Calu3 (cell line): ENCODE measurements around the gene TENM3. TPM values are rescaled to one million over a fixed set of nuclear protein-coding genes. Genes with fewer than 3 reads are reported as not detected.

Experiments
- BruUV-seq: library from RNA; stranded (reverse); fragments of 400-500 nt; replicated peaks from 2 replicates; lab custom pipeline; 2021; lab: Mats Ljungman, UMichigan
- CTCF ChIA-PET: fragments of 300-600 bp; sonication (Branson Sonifier 250); formaldehyde crosslinking; loops from one replicate; lab custom pipeline; 2022; ENCODE audit warnings: antibody characterized with exemption; lab: Charles Lee
- DNase-seq: peaks from one replicate; pipeline ENCODE4 v3.0.0; 2022
- H3K27ac Mint-ChIP-seq: one replicate; pipeline ENCODE4 v1.8.0; 2022; ENCODE audit warnings: mixed read lengths; ENCODE audit not compliant: unreplicated experiment
- H3K27me3 Mint-ChIP-seq: one replicate; pipeline ENCODE4 v1.8.0; 2022; ENCODE audit warnings: mixed read lengths; ENCODE audit not compliant: unreplicated experiment
- H3K36me3 Mint-ChIP-seq: one replicate; pipeline ENCODE4 v1.8.0; 2022; ENCODE audit warnings: mild to moderate bottlenecking, moderate library complexity, mixed read lengths; ENCODE audit not compliant: insufficient read depth, unreplicated experiment
- H3K4me1 Mint-ChIP-seq: one replicate; pipeline ENCODE4 v1.8.0; 2022; ENCODE audit warnings: mild to moderate bottlenecking, low read depth, mixed read lengths; ENCODE audit not compliant: unreplicated experiment
- H3K4me3 Mint-ChIP-seq: one replicate; pipeline ENCODE4 v1.8.0; 2022; ENCODE audit warnings: mild to moderate bottlenecking, low read depth, moderate library complexity, mixed read lengths; ENCODE audit not compliant: unreplicated experiment
- H3K9me3 Mint-ChIP-seq: one replicate; pipeline ENCODE4 v1.8.0; 2022; ENCODE audit warnings: low read depth, mixed read lengths; ENCODE audit not compliant: unreplicated experiment
- CTCF ChIP-seq: fragments of 200-600 bp; IDR thresholded peaks from one replicate; pipeline ENCODE4 v1.8.0; 2022; ENCODE audit warnings: antibody characterized with exemption; ENCODE audit not compliant: unreplicated experiment
- intact Hi-C: fragments of 100-400 bp; cut with micrococcal nuclease; formaldehyde crosslinking; loops from one replicate; pipeline ENCODE4 v1.10.0; 2022; ENCODE audit not compliant: unreplicated experiment
- total RNA-seq: library from RNA; stranded (reverse); gene quantifications from 2 replicates; pipeline ENCODE4 v1.2.3, GENCODE V29; 2022

The TENM3 gene
- total RNA-seq, 1 experiment from 2014 or later = 5.9 TPM

- TF ChIP-seq CTCF = no peak
- BruUV-seq = no TSS peak
- no peaks in the 10 kb centered on the region for H3K36me3 Mint-ChIP-seq
- no peaks in the 10 kb centered on the region for H3K9me3 Mint-ChIP-seq
- intact Hi-C loops = no loop called here
- no peak for DNase-seq
- H3K27ac Mint-ChIP-seq = no peak overlapping the region
- no peak overlapping the region for H3K4me3 Mint-ChIP-seq
- no peaks in the 10 kb centered on the region for H3K27me3 Mint-ChIP-seq
- CTCF ChIA-PET = no interaction called here
- H3K4me1 Mint-ChIP-seq = no peaks in the 10 kb centered on the region
These were observed 191.5 kb downstream of the TENM3 start for GRCh38 chr4:182434720-182435119.

GRCh38 chr4:182435401-182435800 lies 192.2 kb downstream of the TENM3 start:
- Mint-ChIP-seq H3K27ac (no peak overlapping the region), H3K36me3 (no peaks in the 10 kb centered on the region), H3K4me3 (no peak overlapping the region), H3K4me1 (no peaks in the 10 kb centered on the region), H3K9me3 (no peaks in the 10 kb centered on the region), H3K27me3 (no peaks in the 10 kb centered on the region)
- no peak for DNase-seq
- CTCF ChIA-PET = interaction anchor here (0.6 kb wide), 1 partner anchor 79 kb away, joined by 3 read pairs; no protein-coding TSS in a partner anchor
- BruUV-seq = no TSS peak
- TF ChIP-seq CTCF = no peak
- intact Hi-C loops = no loop called here

- Mint-ChIP-seq H3K9me3 (no peaks in the 10 kb centered on the region), H3K4me3 (no peak overlapping the region), H3K27me3 (peaks cover 14% of the 10 kb centered on the region), H3K36me3 (no peaks in the 10 kb centered on the region), H3K27ac (no peak overlapping the region), H3K4me1 (peaks cover 13% of the 10 kb centered on the region)
- TF ChIP-seq CTCF = no peak
- CTCF ChIA-PET = no interaction called here
- DNase-seq = no peak
- intact Hi-C loops = no loop called here
- no TSS peak for BruUV-seq
These were observed 199.9 kb downstream of the TENM3 start for GRCh38 chr4:182443070-182443469.

- intact Hi-C loops = no loop called here
- CTCF ChIA-PET = no interaction called here
These were observed 204.6 kb downstream of the TENM3 start for GRCh38 chr4:182447767-182448280.

More at GRCh38 chr4:182447767-182448280, 204.6 kb downstream of the TENM3 start:
- no TSS peak for BruUV-seq
- Mint-ChIP-seq H3K4me1 (peaks cover 13% of the 10 kb centered on the region), H3K9me3 (no peaks in the 10 kb centered on the region), H3K27me3 (peaks cover 14% of the 10 kb centered on the region), H3K27ac (peak overlapping the region; percentile 48), H3K4me3 (peak overlapping the region; percentile 75), H3K36me3 (peaks cover 16% of the 10 kb centered on the region)
- no peak for TF ChIP-seq CTCF
- DNase-seq = no peak
